Measurements from ENCODE around the gene CD83.

- TF ChIP-seq CTCF (IDR thresholded peaks at IDR 0.05) (no peak), POLR2A (IDR thresholded peaks at IDR 0.05; ENCODE audit: low read depth) (no peak), POLR2AphosphoS5 (IDR thresholded peaks at IDR 0.05) (no peak), EP300 (IDR thresholded peaks at IDR 0.05) (no peak)
Observed at GRCh38 chr6:14125346-14125745, 7.8 kb downstream of the CD83 start.
